GM21825 (cell line): Measurements from ENCODE around the gene IRS2.

Experiments
- ATAC-seq: cut with Tn5 transposase; IDR thresholded peaks from one replicate; pipeline ENCODE4 v1.9.1; 2021; ENCODE audit warnings: mild to moderate bottlenecking, moderate library complexity; ENCODE audit not compliant: unreplicated experiment

The IRS2 gene

DNA sequence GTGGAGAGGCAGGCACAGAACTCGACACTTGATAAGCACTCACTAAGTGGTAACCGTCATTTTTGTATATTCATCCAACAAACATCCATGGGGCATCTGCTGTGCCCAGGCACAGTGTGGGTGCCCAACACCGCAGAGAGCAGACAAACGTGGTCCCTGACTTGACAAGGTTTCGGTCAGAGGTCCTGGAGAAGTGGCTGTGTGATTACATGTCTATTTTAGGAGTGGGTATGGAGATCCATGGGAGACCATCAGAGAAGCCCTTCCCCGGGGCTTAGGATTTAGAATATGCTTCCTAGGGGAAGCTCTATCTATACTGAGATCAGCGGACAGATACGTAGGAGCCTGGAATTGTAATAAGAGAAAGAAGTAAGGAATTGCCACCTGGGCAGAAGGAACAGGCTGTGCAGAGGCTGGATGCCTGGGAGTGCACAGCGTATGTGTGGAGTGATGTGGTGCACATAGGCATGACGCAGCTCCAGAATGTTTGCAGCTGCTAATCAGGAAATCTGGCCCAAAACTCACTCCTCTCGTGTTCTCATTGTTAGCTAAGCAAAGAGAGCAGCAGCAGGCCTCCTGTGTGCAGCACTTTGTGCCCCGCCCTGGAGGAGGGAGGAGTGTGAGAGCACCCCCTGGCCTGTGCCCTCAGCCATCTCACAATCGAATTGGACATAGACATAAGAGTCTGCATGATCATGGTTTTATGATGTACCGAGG, 23.0 kb upstream of the IRS2 start:
- ATAC-seq: no peak

DNA sequence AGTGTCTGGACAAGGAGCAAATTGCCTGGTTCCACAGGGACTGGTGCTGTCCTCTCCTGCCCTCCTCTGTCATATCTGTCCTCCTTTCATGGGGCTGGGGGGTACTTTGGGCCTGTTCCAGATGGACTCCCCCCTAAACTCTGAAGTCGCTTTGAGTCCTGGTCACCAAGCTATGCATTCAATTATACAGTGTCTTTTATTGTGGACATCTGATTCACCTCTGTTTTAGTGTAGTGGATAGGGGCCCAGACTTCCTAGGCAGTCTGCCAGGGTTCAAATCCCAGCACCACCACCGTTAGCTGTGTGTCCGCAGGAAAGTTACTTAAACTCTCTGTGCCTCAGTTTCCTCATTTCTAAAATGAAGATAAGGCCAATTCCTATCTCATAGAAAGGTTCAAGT, 21.0 kb upstream of the IRS2 start:
- no peak for ATAC-seq

DNA sequence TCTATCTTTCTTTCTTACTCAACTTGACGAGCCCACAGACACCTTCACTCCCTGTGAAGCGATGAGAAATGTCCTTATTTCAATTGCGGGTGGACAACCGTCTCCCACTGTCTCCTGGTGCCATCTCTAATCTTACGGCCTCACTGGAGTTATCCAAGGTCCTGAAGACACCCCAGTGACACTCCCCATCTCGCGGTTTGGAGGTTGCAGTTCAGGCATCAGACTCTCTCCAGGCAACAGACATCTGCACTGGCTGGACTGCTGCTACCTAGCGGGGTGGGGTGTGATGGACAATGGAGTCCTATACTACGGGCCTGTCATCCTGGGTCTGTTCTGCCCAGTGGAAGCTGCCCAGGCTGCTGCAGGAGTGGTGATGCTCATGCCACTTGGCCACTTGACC, 18.3 kb upstream of the IRS2 start:
- no peak for ATAC-seq

DNA sequence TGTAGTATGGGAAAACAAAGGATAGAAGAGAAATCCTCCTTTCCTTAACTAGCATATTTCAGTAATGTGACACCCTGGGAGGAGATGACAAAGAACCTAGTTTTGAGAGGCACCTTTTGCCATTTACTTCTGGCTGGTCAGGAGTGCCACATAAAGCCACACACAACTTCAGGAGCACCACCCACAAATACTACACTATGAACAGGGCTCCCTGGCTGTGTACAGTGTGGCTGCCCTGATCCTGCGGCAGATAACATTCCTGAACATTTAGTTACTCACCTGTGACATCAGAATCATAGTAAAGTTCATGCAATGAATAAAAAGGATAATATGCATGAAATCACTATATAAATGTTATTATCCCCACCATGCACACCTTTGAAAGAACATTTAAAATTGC, 17.4 kb upstream of the IRS2 start:
- ATAC-seq: no peak

DNA sequence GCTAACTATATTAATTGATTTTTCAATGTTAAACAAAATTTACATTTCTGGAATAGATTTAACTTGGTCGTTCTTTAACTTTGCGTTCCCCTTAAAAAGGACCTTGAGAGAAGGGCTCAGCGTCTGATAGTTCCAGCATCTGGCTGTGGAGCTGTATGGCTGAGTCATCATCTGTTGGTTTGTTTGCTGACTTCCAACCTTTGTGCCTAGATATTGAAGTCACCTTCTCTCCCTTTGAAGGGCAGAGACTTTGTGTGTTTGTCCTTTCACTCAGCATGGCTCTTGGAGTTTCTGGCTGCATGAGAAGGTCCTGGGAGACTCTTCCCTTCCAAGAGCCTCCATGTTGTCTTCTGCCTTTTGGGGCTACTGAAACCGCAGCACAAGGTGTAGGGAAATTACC, 16.6 kb upstream of the IRS2 start:
- no peak for ATAC-seq

DNA sequence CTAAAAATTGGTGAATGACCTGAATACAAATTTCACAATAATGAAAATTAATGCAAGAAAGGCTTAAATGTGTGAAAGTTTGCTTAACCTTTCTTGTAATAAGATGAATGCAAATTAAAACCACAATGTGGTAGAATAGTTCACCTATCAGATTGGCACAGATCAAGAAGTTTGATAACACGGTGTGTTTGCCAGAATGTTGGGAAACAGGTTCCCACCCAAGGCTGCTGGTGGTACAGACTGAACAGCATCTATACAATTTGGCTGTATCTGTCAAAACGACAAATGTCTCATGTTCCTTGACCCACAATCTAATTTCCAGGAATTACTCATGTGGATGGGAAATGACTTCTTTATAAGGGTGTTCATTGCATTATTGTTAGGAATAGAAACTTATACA, 8.6 kb upstream of the IRS2 start:
- ATAC-seq: no peak

DNA sequence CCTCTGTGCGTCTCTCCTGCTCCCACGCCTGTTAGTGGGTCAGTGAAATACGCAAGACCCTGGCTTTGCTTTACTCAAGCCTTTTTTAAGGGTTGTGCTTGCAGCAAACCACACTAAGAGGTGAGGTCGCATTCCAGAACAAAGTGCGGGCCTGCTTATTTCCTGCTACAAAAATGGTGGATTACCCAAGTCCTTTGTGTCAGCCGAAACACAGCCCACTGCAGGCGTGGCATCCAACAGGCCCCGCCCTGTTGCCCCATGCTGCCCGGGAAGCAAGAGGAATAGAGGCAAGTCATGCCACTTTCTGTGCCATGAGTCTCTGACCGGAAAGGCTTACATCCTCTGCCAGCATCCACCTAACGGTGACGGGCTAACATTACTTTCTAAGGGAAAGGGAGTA, 7.7 kb upstream of the IRS2 start:
- ATAC-seq: no peak

DNA sequence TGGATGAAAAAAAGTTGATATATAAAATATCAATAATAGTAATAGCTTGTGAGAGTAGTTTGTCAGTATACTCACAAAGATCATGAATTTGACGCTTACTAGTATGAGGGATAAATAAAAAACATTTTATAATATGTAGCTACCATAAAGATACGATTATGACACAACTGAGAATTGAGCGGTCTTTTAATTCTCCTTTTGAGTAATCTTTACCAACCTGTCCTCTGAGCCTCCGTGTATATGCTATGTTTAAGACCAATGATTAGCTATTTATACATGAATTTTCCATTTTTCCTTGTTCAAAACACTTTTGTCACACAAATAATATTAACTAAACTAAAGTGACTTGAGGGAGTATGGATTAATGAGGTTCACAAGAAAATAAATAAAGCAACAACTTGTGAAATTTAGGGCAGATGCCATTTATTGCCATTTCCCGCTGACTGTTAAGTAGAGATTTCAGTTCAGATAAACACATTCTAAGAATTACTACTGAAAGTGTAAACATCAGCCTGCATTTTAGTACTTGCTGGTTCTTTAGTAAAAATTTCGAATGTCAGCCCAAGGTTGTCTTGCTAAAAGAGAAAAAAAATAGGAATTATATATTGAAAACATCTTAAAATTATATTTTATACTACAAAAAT, 6.2 kb upstream of the IRS2 start:
- ATAC-seq: no peak

DNA sequence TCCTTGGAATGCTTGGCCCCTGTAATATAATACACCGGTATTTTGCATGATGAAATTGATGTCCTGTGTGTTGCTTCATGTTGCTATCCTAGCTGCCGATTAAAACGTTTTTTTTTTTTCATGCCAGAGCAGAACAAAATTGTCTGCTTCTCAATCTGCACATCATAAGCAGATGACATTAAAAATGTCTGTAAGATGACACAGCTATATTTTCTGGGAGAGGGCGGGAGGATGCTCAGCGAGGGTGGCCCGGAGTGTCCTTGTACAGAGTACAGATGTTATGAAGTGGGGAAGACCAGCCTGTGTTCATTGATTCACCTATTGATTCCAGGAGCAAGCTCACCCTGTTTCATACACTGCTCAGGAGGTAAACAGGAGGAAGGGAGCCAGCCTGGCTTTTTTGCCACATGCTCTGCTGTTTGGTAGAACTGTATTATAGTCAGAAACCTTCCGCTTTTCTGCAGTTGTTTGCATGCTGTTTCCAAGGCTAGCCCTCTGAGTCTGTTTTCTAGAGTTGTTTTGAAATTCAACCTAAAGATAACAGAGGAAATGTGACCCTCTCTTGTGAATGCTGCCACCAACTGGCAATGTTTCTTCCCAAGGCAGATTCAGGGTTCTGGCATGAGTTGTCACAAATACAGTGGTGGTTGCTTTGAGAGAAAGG, 4.7 kb upstream of the IRS2 start:
- no peak for ATAC-seq

DNA sequence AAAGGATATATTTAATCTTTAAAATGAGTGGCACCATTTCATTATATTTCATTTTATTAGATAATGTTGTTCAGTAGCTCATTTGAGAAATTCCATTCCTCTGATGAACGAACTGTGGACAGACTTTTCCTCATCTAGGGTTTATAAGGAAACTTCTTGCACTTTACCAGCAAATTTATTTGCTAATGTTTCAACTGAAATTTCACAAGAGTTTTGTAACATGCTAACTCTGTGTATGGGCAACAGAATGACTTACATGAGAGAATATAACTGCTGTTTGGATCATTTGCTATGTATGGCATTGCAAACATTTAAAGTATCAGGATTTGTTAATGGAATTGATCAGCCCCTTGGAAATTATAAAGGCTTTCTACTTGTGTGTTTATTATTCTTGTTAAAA, 3.7 kb upstream of the IRS2 start:
- no peak for ATAC-seq

DNA sequence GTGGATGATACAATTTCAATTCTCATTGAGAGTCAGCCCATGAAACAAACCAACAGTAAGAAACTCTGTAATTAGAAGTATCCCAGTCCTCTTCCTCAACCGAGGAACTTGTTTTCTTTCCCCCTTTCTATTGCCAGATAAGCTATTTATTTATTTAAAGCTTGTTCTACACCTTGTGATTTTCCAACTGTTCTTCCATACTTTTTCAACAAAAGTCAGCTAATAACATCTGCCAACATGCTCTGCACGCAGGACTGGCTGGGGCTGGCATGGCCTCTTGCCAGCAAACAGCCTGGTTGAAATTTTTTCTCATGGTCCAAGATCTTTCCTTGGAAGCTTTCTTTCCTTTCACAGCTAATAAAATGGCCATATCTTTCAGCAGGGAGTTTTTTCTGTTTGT, 2.9 kb upstream of the IRS2 start:
- no peak for ATAC-seq

DNA sequence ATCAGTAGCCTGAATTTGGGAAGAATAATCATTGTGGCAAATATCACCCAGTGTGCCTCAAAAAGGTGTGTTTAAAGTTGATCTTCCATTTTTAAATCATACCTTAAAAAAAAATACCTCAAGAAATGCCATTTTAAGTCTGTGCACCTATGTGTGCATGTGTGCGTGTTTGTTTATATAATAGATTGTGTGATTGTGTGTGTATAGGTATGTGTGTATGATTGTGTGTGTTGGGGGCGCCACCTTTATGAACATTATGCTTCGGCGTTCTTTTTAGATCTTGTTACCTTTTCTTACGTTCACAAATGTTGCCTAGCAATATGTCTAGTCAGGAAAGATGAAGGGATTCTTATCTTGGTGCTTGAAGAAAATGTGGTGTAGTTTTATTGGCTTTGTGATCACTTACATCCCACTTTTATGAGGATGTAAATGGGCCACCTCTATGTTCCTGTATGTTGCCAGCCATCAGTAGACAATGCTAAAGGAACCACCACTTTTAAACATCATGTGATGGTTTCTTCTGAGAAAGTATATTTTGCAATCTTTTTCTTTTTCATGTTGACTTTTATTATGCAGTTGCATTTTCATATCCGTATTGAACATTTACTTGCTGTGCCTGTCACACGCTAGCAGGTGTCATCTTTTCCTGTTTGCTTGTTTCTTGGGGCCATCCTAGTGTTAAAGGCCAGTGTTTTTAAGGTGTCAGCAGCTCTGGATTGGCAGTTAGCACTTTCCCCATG, 2.2 kb upstream of the IRS2 start:
- no peak for ATAC-seq

DNA sequence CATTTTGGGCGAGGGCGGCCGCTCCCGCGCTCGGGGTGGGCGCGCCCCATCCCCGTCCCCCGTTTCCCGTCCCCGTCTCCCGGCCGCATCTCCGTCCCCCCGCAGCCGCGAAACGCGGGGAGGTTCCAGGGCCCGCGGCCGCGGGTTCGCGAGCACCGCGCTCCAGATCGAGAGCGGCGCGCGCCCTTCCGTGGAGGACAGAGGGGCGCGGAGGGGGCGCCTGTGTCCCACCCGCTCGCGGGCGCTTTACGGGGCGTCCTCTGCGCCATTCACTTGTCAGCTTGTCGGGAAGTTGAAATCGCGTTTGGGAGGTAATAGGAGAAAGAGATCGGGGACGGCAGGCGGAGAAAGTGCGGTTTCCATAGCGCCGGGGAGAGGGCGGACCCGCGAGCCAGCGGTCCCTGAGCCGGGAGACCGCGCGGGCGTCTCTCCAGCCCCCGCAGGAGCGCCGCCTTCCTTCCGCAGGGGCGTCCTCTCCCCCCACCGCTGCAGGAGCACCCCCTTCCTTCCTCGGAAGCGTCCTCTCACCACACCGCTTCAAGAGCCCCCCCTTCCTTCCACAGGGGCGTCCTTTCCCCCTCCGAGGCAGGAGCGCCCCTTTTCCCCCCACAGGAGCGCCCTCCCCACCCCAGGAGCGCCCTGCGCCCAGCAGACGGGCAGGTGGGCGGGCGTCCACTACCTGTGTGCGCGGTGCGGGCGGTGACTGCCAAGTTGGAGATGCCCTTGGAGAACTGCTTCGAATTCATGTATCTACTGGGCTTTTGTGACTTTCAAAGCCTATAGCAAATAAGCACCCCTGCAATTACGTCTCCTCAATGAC, 962 bp upstream of the IRS2 start:
- ATAC-seq: peak; percentile 5

DNA sequence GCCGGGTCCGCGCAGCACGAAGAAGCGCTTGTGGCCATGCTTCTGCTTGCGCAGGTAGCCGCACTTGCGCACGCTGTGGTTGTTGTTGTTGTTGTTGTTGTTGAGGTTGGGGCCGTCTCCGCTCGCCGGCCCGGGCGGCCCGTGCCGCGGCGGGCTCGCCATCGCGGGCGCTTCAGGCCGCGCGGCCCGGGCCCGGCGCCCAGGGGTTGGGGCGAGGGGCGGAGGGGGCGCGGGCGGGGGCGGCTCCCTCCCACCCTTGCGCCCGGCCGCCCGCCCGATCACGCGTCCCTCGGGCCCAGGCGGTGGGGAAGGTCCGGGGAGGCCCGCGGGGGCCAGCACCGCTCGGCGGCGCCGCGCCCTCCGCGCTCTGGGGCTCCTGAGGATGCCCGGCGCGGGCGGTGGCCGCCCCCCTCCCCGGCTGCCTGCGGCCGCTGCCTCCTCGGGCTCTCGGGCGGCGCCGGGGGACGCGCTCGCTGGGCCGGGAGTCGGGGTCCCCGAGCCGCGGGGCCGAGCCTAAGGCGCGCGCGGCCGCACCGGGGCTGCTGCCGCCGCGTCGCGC, 412 bp downstream of the IRS2 start:
- peak; percentile 12 for ATAC-seq

DNA sequence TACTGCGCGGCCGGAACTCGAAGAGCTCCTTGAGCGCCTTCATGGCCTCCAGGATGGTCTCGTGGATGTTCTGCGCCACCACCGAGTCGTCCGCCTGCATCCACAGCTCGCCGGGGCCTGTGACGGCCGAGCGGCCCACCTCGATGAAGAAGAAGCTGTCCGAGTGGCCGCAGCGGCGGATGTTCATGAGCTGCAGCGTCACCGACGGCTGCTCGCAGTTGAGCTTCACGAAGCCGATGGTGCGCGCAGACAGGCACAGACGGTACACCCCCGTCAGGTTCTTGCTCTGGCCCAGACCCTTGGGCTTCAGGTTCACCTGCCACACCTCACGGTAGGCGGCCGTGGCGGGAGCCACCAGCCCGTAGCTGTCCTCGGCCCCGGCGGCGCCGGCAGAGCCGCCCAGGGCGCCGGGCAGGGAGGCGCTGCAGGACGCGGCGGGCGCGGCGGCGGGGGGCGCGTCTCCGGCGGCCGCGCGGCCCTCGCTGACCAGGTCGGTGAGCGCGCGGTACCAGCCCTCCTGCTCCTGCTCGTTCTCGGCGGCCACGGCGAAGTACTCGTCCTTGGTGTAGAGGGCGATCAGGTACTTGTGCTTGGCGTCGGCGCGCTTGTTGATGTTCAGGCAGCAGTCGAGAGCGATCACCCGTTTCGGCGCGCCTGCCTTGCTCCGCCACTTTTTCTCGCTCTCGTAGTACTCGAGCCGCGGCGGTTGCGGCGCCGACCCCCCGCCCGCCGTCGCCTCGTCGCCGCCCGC, 1.1 kb downstream of the IRS2 start:
- ATAC-seq: no peak

DNA sequence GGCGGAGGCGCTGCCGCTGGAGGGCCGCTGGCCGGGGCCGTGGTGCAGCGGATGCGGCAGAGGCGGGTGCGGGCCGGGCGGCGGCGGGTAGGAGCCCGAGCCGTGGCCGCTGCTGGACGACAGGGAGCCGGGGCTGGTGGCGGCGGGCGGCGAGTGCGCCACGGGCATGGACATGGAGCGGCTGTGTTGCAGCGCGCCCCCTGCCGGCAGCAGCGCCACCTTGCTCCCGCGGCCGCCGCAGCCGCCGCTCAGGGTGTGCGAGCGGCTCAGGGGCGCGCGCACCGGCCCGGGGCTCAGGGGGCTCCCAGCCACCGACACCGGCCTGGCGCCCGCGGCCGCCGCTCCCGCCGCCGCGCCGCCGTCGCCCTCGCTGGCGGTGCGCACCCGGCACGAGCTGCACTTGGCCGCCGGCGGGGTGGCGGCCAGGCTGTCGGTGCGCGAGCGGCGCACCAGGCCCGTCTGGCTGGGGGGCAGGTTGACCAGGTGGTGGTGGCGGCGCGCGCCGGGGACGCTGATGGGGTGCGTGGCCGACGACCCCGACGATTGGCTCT, 1.7 kb downstream of the IRS2 start:
- ATAC-seq: no peak

DNA sequence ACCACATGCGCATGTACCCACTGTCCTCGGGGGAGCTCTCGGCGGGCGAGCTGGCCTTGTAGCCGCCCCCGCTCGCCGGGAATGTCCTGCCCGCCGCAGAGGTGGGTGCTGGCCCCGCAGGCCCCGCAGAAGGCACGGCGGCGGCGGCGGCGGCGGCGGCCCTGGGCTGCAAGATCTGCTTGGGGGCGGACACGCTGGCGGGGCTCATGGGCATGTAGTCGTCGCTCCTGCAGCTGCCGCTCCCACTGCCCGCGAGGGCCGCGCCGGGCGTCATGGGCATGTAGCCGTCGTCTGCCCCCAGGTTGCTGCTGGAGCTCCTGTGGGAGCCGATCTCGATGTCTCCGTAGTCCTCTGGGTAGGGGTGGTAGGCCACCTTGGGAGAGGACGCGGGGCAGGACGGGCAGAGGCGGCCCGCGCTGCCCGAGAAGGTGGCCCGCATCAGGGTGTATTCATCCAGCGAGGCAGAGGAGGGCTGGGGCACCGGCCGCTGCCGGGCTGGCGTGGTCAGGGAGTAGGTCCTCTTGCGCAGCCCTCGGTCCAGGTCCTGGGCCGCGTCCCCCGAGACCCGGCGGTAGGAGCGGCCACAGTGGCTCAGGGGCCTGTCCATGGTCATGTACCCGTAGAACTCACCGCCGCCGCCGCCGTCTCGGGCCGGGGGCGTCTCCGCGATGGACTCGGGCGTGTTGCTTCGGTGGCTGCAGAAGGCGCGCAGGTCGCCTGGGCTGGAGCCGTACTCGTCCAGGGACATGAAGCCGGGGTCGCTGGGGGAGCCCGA, 2.4 kb downstream of the IRS2 start:
- no peak for ATAC-seq

DNA sequence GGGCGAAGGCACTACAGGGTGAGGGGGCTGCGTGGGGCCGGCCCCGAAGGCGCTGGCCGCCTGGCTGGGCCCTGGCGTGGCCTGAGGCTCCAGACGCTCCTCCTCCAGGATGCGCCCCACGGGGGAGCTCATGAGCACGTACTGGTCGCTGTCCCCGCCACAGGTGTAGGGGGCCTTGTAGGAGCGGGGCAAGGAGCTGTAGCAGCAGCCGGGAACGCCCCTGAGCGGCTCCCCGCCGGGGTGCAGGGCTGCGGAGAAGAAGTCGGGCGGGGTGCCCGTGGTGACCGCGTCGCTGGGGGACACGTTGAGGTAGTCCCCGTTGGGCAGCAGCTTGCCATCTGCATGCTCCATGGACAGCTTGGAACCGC, 3.0 kb downstream of the IRS2 start:
- no peak for ATAC-seq
